RWPE2 (cell line): ENCODE results near the gene SAMSN1.

Experiments used
- ATAC-seq: fragments of 200-7000 bp; cut with Tn5 transposase; 3 replicates; pipeline ENCODE4 v1.9.1; 2021; ENCODE audit warnings: low read depth
- DNase-seq: peaks from one replicate; pipeline ENCODE4 v3.0.0-alpha.2; 2020; ENCODE audit warnings: low spot score
- H3K27ac ChIP-seq: fragments of 450-650 bp; 2 replicates; pipeline ENCODE4 v1.5.1; 2017; ENCODE audit warnings: mild to moderate bottlenecking; ENCODE audit not compliant: poor library complexity, severe bottlenecking
- H3K27me3 ChIP-seq: fragments of 250-450 bp; sonication (Bioruptor Pico); 2 replicates; pipeline ENCODE4 v1.5.1; 2021; ENCODE audit warnings: mild to moderate bottlenecking, moderate library complexity; ENCODE audit not compliant: insufficient read depth, poor library complexity, severe bottlenecking
- H3K36me3 ChIP-seq: fragments of 250-450 bp; sonication (Bioruptor Pico); 2 replicates; pipeline ENCODE4 v1.5.1; 2020; ENCODE audit warnings: low read depth, mild to moderate bottlenecking, moderate library complexity
- H3K4me1 ChIP-seq: fragments of 250-450 bp; sonication (Bioruptor Pico); 2 replicates; pipeline ENCODE4 v1.5.1; 2021; ENCODE audit warnings: mild to moderate bottlenecking, moderate library complexity; ENCODE audit not compliant: insufficient read depth, poor library complexity, severe bottlenecking
- H3K4me3 ChIP-seq: fragments of 250-450 bp; sonication (Bioruptor Pico); 2 replicates; pipeline ENCODE4 v1.5.1; 2021; ENCODE audit warnings: mild to moderate bottlenecking, moderate library complexity; ENCODE audit not compliant: severe bottlenecking
- H3K9me3 ChIP-seq: fragments of 250-450 bp; sonication (Bioruptor Pico); 2 replicates; pipeline ENCODE4 v1.5.1; 2021; ENCODE audit warnings: mild to moderate bottlenecking, moderate library complexity; ENCODE audit not compliant: severe bottlenecking
- CTCF ChIP-seq: fragments of 450-650 bp; IDR thresholded peaks from one replicate; pipeline ENCODE4 v1.5.1; 2017; ENCODE audit warnings: mild to moderate bottlenecking, moderate library complexity; ENCODE audit not compliant: poor library complexity, severe bottlenecking

The SAMSN1 gene

DNA sequence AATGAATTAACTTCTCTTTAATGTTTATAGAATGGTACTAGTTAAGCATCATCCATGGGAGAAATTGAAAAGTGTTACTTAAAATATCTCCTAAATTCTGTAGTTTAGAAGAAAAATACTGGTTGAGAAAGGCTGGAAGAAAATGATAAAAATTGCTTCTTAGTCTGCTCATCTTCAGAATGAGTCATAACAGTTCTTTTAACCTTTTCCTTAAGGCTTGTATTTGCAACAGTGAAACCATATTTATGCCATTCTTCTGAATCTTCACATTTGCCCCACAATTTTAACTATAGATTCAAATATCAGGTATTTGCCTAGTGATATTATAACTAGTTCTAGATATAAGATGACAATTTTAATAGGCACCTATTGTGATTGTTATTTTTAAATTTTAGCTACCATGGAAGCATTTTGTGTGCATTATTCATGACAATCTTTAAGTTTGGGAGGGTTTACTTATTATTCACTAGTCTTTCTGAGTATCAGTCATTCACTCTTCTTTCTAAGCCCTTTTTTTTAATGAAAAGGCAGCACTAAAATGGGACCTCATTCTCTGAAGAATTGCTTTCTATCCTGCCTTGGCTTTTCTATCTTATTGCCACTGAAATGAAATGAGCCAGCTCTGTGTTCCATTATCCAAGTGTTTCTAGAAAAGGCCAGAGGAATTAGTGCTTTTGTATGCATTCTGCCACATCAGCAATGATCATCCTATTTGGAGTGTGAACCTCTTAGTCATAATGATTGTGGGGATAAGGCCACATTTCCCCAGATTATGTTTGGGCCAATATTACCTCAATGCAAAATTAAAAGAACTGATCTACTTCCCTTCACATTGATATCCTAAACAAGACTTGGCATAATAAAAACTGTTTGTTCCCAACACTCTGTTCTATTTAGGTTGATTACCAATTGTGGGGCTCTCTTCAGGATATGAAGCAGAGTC lies 58.4 kb downstream of the SAMSN1 start:
- no peak for DNase-seq
- H3K36me3 ChIP-seq = no peaks in the 10 kb centered on the region
- ATAC-seq = no peak

GRCh38 chr21:14486869-14487268 lies 59.2 kb downstream of the SAMSN1 start:
- no peaks in the 10 kb centered on the region for H3K36me3 ChIP-seq
- no peak for ATAC-seq
- DNase-seq = no peak
- no peaks in the 10 kb centered on the region for H3K9me3 ChIP-seq
- no peak overlapping the region for H3K27ac ChIP-seq
- no peak overlapping the region for H3K4me3 ChIP-seq
- TF ChIP-seq CTCF = no peak
- no peaks in the 10 kb centered on the region for H3K4me1 ChIP-seq
- no peaks in the 10 kb centered on the region for H3K27me3 ChIP-seq

More for the DNA sequence above, 58.4 kb downstream of the SAMSN1 start:
- TF ChIP-seq CTCF = no peak
- H3K27ac ChIP-seq = no peak overlapping the region
- no peak overlapping the region for H3K4me3 ChIP-seq
- no peaks in the 10 kb centered on the region for H3K27me3 ChIP-seq
- H3K4me1 ChIP-seq = no peaks in the 10 kb centered on the region
- no peaks in the 10 kb centered on the region for H3K9me3 ChIP-seq

DNA sequence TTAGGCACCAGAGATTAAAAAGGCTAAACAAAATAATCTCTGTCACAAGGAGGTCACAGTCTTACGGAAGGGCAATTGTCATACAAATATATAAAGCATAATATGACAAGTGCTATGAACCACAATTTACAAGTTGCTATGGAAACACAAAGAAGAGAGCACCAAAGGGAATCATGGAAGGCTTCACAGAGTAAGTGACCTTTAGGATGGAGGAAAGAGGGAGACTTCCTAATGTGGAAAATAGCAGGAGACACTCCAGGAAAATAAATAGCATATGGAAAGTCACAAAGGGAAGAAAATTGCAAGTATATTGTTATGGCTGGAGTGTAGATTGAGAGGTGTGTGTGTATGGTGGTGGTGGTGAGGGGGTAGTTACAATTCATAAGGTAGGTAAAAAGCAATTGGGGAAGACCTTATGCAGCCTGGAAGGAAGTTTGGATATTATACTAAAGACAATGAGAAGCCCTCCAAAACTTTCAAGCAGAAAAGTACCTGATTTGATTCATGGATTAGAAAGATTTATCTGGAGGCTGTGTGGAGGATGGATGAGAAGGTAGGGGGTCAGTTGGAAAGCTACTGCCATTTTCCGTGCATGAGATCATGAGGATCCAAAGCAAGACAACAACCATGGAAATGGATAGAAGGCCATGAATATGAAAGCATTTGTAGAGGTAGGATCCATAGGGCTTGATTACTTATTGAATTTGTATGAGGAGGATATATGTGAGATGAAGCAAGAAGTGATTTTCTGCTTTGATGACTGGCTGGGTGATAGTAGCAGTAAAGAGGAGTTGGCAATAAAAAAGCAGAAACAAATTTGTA lies 61.7 kb downstream of the SAMSN1 start:
- TF ChIP-seq CTCF = no peak
- no peaks in the 10 kb centered on the region for H3K36me3 ChIP-seq
- no peaks in the 10 kb centered on the region for H3K27me3 ChIP-seq
- H3K9me3 ChIP-seq = no peaks in the 10 kb centered on the region
- peaks cover 3% of the 10 kb centered on the region for H3K4me1 ChIP-seq
- no peak for DNase-seq
- H3K4me3 ChIP-seq = no peak overlapping the region
- ATAC-seq = no peak
- no peak overlapping the region for H3K27ac ChIP-seq

DNA sequence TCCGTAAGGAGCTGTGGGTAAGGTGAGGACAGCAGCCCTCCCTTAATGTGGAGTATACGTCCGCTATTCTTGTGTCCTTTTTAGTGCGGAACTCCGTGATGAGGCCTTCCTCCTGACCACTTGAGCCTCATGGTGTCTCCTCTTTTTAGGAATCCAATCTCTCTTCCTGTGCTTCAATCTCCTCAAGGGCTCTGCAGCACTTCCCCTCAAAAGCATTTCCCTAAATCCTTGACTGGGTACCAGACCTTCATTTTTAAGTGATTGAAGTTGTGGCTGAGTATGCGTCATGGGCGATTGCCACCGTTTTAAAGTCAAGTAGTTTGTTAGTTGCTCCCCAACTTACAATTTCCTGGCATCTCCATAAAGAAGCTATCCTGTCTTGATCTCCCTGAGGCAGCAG lies 62.8 kb downstream of the SAMSN1 start:
- Histone ChIP-seq H3K27me3 (no peaks in the 10 kb centered on the region), H3K4me3 (no peak overlapping the region), H3K4me1 (peaks cover 3% of the 10 kb centered on the region), H3K36me3 (no peaks in the 10 kb centered on the region), H3K27ac (no peak overlapping the region), H3K9me3 (no peaks in the 10 kb centered on the region)
- no peak for TF ChIP-seq CTCF
- no peak for ATAC-seq
- DNase-seq = no peak
